Glutamatergic neuron (in vitro differentiated cells): ENCODE data around the gene PKP3. TPM values are rescaled to one million over a fixed set of nuclear protein-coding genes. Genes with fewer than 3 reads are reported as not detected.

ENCODE experiments used
- DNase-seq: peaks from one replicate; pipeline ENCODE4 v3.0.0; 2022
- H3K27ac Mint-ChIP-seq: one replicate; pipeline ENCODE4 v1.8.0; 2020; ENCODE audit warnings: mild to moderate bottlenecking, mixed read lengths, inconsistent platforms; ENCODE audit not compliant: unreplicated experiment
- H3K27me3 Mint-ChIP-seq: one replicate; pipeline ENCODE4 v1.8.0; 2020; ENCODE audit warnings: mild to moderate bottlenecking, moderate library complexity, mixed read lengths, inconsistent platforms; ENCODE audit not compliant: unreplicated experiment
- H3K36me3 Mint-ChIP-seq: one replicate; pipeline ENCODE4 v1.8.0; 2020; ENCODE audit warnings: mild to moderate bottlenecking, mixed read lengths, inconsistent platforms; ENCODE audit not compliant: unreplicated experiment
- H3K4me1 Mint-ChIP-seq: one replicate; pipeline ENCODE4 v1.8.0; 2020; ENCODE audit warnings: mild to moderate bottlenecking, low read depth, mixed read lengths, inconsistent platforms; ENCODE audit not compliant: unreplicated experiment
- H3K4me3 Mint-ChIP-seq: one replicate; pipeline ENCODE4 v1.8.0; 2020; ENCODE audit warnings: mild to moderate bottlenecking, mixed read lengths, inconsistent platforms; ENCODE audit not compliant: unreplicated experiment
- H3K9me3 Mint-ChIP-seq: one replicate; pipeline ENCODE4 v1.8.0; 2020; ENCODE audit warnings: mild to moderate bottlenecking, moderate library complexity, mixed read lengths, inconsistent platforms; ENCODE audit not compliant: unreplicated experiment
- CTCF ChIP-seq: fragments of 200-600 bp; sonication (generic); IDR thresholded peaks from one replicate; pipeline ENCODE4 v1.5.0; 2021; ENCODE audit not compliant: partially characterized antibody, unreplicated experiment
- total RNA-seq: library from RNA; stranded (reverse); fragmentation: NEBNext Ultra II Directional; extraction: Animal tissue kit (Norgen Biotek cat#: 25700); gene quantifications from one replicate; pipeline ENCODE4 v1.2.1, GENCODE V29; 2021; ENCODE audit not compliant: unreplicated experiment

PKP3 gene
- total RNA-seq, 1 donor from 2014 or later, result not detected

GRCh38 chr11:449889-450808 lies 56.1 kb downstream of the PKP3 start, which contains the start of gene PTDSS2:
TSS of gene PTDSS2 (plus strand) at chr11:450279. CDS start at chr11:450456, 177 bp downstream.
- peak; percentile 98 for DNase-seq
- Mint-ChIP-seq H3K27me3 (peaks cover 14% of the 10 kb centered on the region), H3K4me3 (peak within 1 kb of the TSS; percentile 98), H3K4me1 (peaks cover 20% of the 10 kb centered on the region), H3K36me3 (no peaks in the 10 kb centered on the region), H3K27ac (peak within 1 kb of the TSS; percentile 96), H3K9me3 (peaks cover 7% of the 10 kb centered on the region)
- TF ChIP-seq CTCF, result no peak

GRCh38 chr11:450809-451451 lies 56.9 kb downstream of the PKP3 start:
- H3K4me1 Mint-ChIP-seq, result peaks cover 25% of the 10 kb centered on the region
- H3K27ac Mint-ChIP-seq, result peak overlapping the region; percentile 96
- TF ChIP-seq CTCF, result no peak
- H3K9me3 Mint-ChIP-seq, result peaks cover 7% of the 10 kb centered on the region
- DNase-seq, result peak; percentile 77
- peak overlapping the region; percentile 98 for H3K4me3 Mint-ChIP-seq
- no peaks in the 10 kb centered on the region for H3K36me3 Mint-ChIP-seq
- peaks cover 12% of the 10 kb centered on the region for H3K27me3 Mint-ChIP-seq

GRCh38 chr11:451738-452137 lies 57.7 kb downstream of the PKP3 start:
- peaks cover 12% of the 10 kb centered on the region for H3K27me3 Mint-ChIP-seq
- TF ChIP-seq CTCF, result no peak

GRCh38 chr11:452203-452744 lies 58.3 kb downstream of the PKP3 start:
- Mint-ChIP-seq H3K36me3 (no peaks in the 10 kb centered on the region), H3K9me3 (peaks cover 9% of the 10 kb centered on the region), H3K27ac (no peak overlapping the region), H3K27me3 (peaks cover 12% of the 10 kb centered on the region), H3K4me3 (peak overlapping the region; percentile 98), H3K4me1 (peaks cover 28% of the 10 kb centered on the region)
- DNase-seq, result no peak
- no peak for TF ChIP-seq CTCF

More at GRCh38 chr11:451738-452137, 57.7 kb downstream of the PKP3 start:
- DNase-seq, result no peak
- H3K9me3 Mint-ChIP-seq, result peaks cover 7% of the 10 kb centered on the region
- no peaks in the 10 kb centered on the region for H3K36me3 Mint-ChIP-seq
- H3K27ac Mint-ChIP-seq, result peak overlapping the region; percentile 96
- peaks cover 27% of the 10 kb centered on the region for H3K4me1 Mint-ChIP-seq
- peak overlapping the region; percentile 98 for H3K4me3 Mint-ChIP-seq
